ENCODE data around the gene SLC22A31.

DNA sequence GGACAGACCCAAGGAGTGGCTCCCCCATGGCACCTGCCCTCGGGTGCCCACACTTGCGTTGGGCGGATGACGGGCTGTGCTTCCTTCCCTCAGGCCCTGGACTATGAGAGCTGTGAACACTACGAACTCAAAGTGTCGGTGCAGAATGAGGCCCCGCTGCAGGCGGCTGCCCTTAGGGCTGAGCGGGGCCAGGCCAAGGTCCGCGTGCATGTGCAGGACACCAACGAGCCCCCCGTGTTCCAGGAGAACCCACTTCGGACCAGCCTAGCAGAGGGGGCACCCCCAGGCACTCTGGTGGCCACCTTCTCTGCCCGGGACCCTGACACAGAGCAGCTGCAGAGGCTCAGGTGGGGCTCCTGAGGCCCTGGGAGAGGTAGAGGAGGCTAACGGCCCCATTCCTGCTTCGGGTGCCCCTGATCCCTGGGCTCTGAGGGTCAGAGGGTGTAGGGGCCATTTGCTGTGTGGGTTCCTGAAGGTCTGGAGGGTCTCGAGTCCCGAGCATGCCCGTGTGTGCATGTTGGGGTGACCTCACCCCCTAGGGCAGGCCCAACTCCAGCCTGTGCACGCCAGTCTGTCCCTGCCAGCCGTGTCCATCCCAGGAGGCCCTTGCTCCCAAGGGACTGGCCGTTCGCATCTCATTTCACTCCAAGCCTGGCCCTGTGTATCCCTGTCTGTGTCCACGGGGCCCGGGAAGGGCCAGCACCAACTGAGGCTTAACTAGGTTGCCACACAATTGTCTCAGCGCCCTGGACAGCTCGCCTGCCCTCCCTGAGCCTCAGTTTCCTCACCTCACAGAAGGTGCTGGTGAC lies 10.0 kb downstream of the SLC22A31 start:
- TF ChIP-seq, protein P1, sequence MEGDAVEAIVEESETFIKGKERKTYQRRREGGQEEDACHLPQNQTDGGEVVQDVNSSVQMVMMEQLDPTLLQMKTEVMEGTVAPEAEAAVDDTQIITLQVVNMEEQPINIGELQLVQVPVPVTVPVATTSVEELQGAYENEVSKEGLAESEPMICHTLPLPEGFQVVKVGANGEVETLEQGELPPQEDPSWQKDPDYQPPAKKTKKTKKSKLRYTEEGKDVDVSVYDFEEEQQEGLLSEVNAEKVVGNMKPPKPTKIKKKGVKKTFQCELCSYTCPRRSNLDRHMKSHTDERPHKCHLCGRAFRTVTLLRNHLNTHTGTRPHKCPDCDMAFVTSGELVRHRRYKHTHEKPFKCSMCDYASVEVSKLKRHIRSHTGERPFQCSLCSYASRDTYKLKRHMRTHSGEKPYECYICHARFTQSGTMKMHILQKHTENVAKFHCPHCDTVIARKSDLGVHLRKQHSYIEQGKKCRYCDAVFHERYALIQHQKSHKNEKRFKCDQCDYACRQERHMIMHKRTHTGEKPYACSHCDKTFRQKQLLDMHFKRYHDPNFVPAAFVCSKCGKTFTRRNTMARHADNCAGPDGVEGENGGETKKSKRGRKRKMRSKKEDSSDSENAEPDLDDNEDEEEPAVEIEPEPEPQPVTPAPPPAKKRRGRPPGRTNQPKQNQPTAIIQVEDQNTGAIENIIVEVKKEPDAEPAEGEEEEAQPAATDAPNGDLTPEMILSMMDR (conservative IDR thresholded peaks at IDR 0.05; ENCODE audit: low read length) = no peak
- TF ChIP-seq EZH2phosphoT487 (IDR thresholded peaks at IDR 0.05; ENCODE audit: borderline replicate concordance, low read depth, low read length) = no peak
